IMR-90 (cell line): ENCODE results near the gene ABCA4.

Source experiments
- MAFK ChIP-seq: IDR thresholded peaks from 2 replicates; pipeline ENCODE4 v1.6.1; 2012; ENCODE audit warnings: low read depth, low read length, improper control_type of control experiment
- POLR2A ChIP-seq: IDR thresholded peaks from 2 replicates; pipeline ENCODE4 v1.6.1; 2012; ENCODE audit warnings: mild to moderate bottlenecking, low read depth, low read length
- RAD21 ChIP-seq: IDR thresholded peaks from 2 replicates; pipeline ENCODE4 v1.6.1; 2012; ENCODE audit warnings: low read length, improper control_type of control experiment
- RCOR1 ChIP-seq: IDR thresholded peaks from 2 replicates; pipeline ENCODE4 v1.6.1; 2012; ENCODE audit warnings: mild to moderate bottlenecking, low read length, improper control_type of control experiment; ENCODE audit not compliant: insufficient replicate concordance
- TF ChIP-seq, protein P1 (sequence below): conservative IDR thresholded peaks from 2 replicates; pipeline ENCODE4 v1.5.1; 2012; ENCODE audit warnings: mild to moderate bottlenecking, low read depth, low read length, improper control_type of control experiment

GRCh38 chr1:93999840-94000415, 121.0 kb downstream of the ABCA4 start:
- no peak for TF ChIP-seq RCOR1
- TF ChIP-seq, protein P1, sequence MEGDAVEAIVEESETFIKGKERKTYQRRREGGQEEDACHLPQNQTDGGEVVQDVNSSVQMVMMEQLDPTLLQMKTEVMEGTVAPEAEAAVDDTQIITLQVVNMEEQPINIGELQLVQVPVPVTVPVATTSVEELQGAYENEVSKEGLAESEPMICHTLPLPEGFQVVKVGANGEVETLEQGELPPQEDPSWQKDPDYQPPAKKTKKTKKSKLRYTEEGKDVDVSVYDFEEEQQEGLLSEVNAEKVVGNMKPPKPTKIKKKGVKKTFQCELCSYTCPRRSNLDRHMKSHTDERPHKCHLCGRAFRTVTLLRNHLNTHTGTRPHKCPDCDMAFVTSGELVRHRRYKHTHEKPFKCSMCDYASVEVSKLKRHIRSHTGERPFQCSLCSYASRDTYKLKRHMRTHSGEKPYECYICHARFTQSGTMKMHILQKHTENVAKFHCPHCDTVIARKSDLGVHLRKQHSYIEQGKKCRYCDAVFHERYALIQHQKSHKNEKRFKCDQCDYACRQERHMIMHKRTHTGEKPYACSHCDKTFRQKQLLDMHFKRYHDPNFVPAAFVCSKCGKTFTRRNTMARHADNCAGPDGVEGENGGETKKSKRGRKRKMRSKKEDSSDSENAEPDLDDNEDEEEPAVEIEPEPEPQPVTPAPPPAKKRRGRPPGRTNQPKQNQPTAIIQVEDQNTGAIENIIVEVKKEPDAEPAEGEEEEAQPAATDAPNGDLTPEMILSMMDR = no peak
- TF ChIP-seq MAFK = no peak
- no peak for TF ChIP-seq RAD21
- no peak for TF ChIP-seq POLR2A
